ENCODE data around the gene UACA.

Gene UACA

GRCh38 chr15:70786996-70787395 is 23.6 kb upstream of the UACA start:
- no peak for DNase-seq (ENCODE audit: low spot score)

GRCh38 chr15:70783610-70784022 is 20.3 kb upstream of the UACA start:
- DNase-seq (ENCODE audit: low spot score): no peak

- DNase-seq (ENCODE audit: low spot score): no peak
These were observed 19.7 kb upstream of the UACA start for GRCh38 chr15:70783041-70783440.

- no peak for DNase-seq (ENCODE audit: low spot score)
These were observed 17.9 kb upstream of the UACA start for GRCh38 chr15:70781236-70781635.

DNA sequence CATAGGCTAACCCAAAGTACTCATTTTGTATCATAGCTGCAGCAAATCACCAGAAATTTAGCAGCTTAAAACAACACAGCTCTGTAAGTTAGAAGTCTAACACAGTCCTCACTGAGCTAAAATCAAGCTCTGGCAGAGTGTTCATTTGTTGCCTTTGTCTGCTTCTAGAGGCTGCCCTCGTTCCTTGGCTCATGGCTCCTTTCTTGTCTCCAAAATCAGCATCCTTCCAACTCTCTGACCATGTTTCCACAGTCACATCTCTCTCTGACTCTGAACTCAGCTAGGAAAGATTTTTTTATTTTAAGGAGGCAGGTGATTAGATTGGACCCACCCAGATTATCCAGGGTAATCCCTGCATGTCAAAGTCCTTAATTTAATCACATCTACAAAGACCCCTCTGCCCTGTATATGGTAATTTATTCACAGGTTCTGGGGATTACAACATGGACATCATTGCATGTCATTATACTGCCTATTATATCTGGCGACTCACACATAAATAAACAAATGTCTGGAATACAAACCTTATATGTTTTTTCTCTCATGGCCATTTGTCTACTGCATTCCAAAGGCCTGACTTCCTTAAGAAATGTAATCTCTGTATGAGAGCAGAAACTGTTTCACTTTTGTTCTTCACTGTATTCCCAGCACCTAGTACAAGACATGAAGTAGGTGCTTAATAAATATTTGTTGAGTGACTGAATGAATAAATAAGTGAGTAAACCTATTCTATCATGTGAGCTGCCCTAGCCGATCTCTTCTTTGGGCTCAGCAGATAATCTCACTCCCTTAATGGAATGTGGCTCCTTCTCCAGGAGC is 15.1 kb upstream of the UACA start:
- no peak for DNase-seq (ENCODE audit: low spot score)

DNA sequence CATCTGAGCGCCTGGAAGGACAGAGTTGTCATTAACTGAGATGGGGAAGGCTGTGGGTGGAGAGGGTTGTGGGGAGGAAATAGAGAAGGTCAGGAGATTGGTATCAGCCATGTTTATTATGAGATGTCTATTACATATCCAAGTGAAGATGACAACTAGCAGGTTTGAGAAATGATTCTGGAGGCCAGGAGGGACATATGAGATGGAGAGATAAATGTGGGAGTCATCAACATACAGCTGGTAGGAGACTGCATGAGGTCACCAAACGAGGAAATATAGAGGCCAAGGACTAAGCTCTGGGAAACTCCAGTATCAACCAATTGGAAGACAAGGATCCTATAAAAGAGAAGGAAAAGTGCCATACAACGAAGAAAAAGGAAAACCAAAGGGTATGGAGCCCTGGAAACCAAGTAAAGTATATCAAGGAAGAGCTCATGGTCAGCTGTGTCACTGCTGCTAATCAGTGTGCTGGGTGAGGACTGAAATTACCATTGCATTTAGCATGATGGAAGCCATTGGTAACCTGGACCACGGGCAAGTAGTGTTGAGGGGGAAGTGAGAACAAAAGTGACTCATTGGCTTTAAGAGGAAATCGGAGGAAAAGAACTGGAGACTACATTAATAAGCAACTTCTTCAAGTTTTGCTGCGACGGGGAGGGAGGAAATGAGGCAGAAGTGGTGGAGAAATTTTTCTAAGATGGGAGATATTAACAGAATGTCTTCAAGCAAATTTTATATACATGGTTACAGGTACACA is 14.0 kb upstream of the UACA start:
- no peak for DNase-seq (ENCODE audit: low spot score)

DNA sequence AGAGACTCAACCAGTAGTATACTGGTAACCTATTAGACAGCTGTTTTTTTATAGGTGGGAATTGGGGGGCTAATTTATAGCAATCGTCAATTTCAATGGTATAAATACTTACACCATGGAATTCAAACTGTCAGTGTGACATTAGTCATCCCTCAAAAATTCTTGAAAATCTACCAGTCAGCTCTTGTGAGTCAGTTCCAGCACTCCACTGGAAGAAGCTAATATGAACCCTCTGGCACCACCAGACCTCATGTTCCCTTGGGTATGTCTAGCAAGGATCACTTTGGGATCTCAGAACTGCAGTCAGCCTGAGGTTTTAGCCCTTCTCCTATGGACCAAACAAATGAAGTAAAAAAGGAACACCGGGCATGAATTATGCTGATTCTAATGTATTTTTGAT is 11.8 kb upstream of the UACA start:
- DNase-seq (ENCODE audit: low spot score): no peak

DNA sequence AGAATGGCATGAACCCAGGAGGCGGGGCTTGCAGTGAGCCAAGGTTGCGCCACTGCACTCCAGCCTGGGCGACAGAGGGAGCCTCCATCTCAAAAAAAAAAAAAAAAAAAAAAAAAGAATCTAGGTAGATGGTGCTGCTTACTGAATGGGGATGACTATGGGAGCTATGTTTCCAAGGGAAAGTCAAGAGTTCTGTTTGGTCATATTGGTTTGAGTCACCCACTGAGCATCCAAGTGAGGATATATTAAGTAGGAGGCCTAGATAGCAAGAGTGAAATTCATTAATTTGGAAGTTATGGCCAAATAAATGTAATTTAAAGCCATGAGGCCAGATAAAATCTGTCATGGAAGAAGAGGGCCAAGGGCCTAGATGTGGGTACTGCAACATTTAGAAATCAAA is 9.0 kb upstream of the UACA start:
- DNase-seq (ENCODE audit: low spot score): no peak

- no peak for DNase-seq (ENCODE audit: low spot score)
These were observed 7.5 kb upstream of the UACA start for GRCh38 chr15:70770863-70771262.

DNA sequence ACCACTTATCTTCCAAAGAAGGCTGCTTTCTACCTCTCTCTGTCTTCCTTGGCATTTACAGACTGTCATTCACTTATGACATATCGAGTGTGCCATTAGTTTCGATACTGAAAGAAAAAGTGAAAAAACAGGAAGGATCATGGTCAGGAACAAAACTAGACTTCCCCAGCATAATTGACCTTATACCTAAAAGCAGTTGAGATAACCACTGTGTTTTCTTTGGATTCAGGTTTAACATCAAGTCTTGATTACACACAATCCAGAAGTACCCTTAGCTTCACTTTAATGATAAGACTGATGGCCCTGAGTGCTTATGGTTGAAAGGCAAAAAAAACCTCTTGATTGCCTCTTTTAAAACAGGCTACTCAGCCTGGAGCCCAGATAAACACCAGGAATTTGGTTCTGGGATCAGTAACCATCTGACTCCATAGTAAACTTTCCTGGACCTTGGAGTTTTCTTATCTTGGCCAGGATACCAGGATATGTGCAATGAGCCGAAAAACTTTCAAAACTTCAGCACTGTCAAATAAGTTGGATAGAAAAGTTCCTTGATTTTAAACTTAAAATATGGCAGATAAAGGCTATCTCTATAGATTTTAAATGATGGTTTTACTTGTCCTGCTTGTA is 5.0 kb upstream of the UACA start:
- no peak for DNase-seq (ENCODE audit: low spot score)

- no peak for DNase-seq (ENCODE audit: low spot score)
These were observed 4.3 kb upstream of the UACA start for GRCh38 chr15:70767667-70768066.

DNA sequence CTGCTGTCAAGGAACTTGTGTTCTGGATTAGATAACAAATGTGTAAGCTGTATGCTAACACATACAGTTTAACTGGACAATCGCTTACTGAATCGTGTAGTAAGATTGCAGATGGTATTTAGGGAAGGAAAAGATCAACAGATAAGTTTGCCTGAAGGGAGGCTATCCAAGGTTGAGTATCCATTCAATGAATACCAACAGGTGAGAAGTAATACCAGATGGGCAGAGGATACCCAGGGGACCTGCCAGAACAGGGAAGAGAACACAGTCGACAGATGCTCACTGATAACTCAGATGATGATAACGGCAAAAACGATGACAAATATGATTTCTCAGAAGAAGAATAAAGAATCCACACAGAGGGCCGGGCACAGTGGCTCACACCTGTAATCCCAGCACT is 3.2 kb upstream of the UACA start:
- no peak for DNase-seq (ENCODE audit: low spot score)

GRCh38 chr15:70765504-70766281 is 2.3 kb upstream of the UACA start:
- no peak for DNase-seq (ENCODE audit: low spot score)

DNA sequence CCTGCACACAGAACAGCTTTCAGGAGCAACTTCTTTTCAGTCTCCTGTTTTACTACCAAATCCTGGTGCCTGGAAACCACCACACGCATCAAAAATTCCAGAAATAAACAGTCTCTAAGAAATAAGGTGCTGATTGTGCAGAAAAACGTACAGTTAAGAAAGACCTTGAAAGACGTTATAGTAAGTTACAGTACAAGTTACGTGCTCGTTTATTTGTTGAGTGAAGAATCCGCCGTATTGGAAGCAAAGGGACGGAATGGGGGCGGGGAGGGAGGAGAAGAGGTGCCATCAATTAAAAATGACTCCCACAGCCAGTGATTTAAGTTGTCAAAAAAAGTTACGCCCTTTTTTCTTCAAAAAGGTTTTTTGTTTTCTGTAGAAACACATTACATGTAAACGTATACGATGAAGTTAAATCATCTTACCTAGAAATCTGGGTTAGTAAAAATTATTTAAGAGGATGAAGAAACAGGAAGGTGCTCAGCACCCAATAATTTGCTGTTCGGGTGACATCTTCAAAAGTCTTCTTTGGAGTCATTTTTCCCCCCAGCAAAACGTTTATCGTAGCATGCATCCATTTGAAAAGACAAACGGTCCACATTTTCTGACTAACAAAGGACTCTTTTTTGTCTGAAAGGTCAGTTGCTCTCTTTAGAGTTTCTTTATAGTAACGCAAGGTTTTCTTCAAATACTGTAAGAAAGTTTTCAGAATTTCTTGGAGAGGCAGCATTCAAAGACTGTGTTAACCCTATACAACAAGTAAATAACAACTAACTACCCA is 782 bp upstream of the UACA start:
- no peak for DNase-seq (ENCODE audit: low spot score)

DNA sequence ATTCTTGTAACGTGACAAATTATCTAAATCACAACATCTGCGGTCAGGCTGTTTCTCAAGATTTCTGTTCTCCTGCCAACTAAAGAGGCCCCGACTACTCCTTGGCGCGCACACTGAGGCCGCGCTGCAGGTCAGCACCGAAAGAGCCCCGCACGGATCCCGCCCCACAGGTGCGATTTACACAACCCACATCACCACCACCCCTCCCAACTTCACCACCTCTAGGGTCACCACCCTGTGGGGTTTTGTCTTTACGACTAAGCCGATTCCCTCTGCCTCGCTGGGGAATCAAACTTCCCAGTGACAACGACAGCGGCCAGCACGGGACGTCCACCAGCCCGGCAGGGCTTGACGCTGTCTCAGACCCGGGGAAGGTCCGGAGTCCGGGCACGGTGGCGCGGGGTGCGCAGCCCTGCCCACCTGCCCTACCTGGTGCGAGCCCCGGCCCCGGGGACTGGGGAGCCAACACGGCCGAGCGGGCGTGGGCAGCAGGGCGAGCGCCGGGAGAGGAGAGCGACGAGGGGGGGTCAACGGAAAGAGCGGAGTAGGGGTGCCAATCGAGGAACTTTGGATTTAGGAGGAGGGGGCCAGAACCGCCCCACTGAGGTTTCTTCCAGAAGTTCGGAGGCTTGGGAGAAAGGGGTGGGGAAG is 764 bp downstream of the UACA start:
- DNase-seq (ENCODE audit: low spot score): peak; percentile 68

DNA sequence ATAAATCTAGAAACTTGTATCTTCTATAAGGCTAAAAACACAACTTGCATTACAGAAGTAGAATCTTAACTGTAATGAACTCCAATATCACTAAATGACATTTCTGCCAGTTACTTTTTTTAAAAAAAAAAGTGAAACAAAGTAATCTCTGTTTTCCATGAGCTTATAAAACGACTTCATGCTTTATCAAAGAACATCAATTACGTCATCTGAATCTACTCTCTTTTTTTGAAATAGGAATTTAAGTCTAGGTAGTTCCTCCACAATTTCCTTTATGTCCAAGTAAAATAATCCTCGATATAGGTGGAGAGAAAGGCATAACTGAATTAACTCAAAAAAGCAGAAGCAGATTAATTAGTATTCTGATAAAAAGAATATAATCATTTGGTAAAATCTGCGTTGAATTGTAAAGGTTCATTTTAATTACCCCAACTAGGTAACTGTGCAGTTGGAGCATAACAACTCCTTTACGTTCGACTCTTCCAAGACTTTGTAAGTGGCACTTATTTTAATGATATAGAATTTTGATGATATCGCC is 1.4 kb downstream of the UACA start:
- no peak for DNase-seq (ENCODE audit: low spot score)

GRCh38 chr15:70761046-70761445 is 2.3 kb downstream of the UACA start:
- DNase-seq (ENCODE audit: low spot score): no peak

DNA sequence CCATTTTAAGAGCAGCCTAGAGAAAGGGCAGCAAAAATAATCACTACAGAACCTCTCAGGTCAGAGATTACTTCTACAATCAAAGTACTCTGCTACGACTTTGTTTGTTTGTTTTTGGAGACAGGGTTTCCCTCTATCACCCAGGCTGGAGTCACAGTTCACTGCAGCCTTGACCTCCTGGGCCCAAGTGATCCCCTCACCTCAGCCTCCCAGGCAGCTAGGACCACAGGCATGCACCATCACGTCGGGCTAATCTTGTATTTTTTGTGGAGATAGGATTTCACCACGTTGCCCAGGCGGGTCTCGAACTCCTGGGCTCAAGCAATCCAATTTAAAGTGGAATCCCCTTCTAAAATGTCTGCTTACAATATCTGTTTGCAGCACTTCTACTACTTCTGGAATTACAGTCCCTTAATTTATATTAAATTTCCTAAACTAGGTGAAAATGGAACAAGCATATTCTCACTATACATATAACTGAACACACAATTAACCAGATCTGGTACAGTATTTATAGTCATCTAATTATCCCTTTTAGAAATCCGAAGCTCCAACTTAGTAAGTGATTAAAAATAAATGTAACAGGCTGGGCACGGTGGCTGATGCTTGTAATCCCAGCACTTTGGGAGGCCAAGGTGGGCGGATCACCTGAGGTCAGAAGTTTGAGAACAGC is 4.4 kb downstream of the UACA start:
- no peak for DNase-seq (ENCODE audit: low spot score)

DNA sequence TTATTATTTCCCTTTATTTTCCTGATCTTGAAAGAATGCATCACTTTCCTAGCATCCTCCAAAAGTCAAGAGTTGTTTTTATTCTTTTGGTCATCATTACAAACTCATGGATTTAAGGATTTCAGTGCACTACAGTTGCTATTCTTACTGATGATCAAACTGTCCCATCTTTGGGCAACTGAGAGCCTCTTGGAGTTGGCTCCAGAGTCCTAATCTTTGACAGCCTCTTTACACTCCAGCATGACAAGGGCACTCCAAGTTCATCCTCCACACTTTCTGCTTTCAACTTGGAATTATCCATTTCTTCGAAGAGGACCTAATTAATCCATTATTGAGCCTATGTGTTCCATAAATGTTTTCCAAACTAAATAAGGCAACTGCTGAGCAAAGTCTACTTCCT is 5.7 kb downstream of the UACA start:
- DNase-seq (ENCODE audit: low spot score): no peak

GRCh38 chr15:70754862-70755261 is 8.5 kb downstream of the UACA start:
- DNase-seq (ENCODE audit: low spot score): no peak
